ENCODE measurements around the gene ARR3. TPM values are rescaled to one million over a fixed set of nuclear protein-coding genes. Genes with fewer than 3 reads are reported as not detected.
"Not testable (repeated sequence)": the region's sequence is repeated elsewhere in the genome, so short reads cannot be mapped to it uniquely, and the experiment has no call there.

ARR3 gene
- total and polyA plus RNA-seq, 2 experiments from 2014 or later, result 0.10 TPM; not detected in 1

GRCh38 chrX:70234355-70234754 is 33.8 kb upstream of the ARR3 start, which contains the start of gene AWAT1:
TSS of gene AWAT1 (plus strand) at chrX:70234655. CDS start at chrX:70234696, 41 bp downstream.
- Histone ChIP-seq H3K27me3 (no peaks in the 10 kb centered on the region), H3K9me3 (ENCODE audit: low read depth) (no peaks in the 10 kb centered on the region), H3K27ac (no peak within 1 kb of the TSS), H3K4me3 (no peak within 1 kb of the TSS), H3K4me1 (ENCODE audit: low read depth) (no peaks in the 10 kb centered on the region), H3K36me3 (no peaks in the 10 kb centered on the region)
- DNase-seq (ENCODE audit: low read depth in 1 of 2, low spot score in 1 of 2), result no peak
- TF ChIP-seq CTCF (IDR thresholded peaks at IDR 0.05; ENCODE audit: low read depth, low read length), result no peak

- no peak for TF ChIP-seq CTCF (IDR thresholded peaks at IDR 0.05; ENCODE audit: low read depth, low read length)
- H3K4me1 ChIP-seq (ENCODE audit: low read depth), result no peaks in the 10 kb centered on the region
- H3K4me3 ChIP-seq, result no peak overlapping the region
- no peaks in the 10 kb centered on the region for H3K27me3 ChIP-seq
- DNase-seq (ENCODE audit: low read depth in 1 of 2, low spot score in 1 of 2), result no peak
- no peak overlapping the region for H3K27ac ChIP-seq
- no peaks in the 10 kb centered on the region for H3K36me3 ChIP-seq
- no peaks in the 10 kb centered on the region for H3K9me3 ChIP-seq (ENCODE audit: low read depth)
Observed at GRCh38 chrX:70240751-70241150, 27.4 kb upstream of the ARR3 start.

DNA sequence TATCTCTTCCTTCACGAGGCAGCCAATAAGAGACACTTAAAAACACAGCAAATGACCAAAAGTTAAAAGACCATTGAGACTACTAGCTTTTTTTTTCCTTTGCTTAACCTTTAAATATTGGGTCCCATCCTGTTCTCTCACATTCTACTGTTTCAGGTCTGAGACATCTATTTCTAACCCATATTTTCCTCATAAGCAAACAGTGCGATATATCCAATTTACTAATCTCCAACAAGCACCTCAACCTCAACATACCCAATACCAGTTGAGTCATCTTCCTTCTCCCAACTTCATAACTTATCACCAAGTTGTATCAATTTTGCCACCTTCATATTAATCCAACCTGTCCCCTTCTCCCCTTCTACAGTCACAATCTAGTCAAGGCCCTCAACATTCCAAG is 26.6 kb upstream of the ARR3 start:
- no peak overlapping the region for H3K4me3 ChIP-seq
- no peaks in the 10 kb centered on the region for H3K36me3 ChIP-seq
- no peaks in the 10 kb centered on the region for H3K9me3 ChIP-seq (ENCODE audit: low read depth)
- no peak for TF ChIP-seq CTCF (IDR thresholded peaks at IDR 0.05; ENCODE audit: low read depth, low read length)
- H3K27me3 ChIP-seq, result no peaks in the 10 kb centered on the region
- no peaks in the 10 kb centered on the region for H3K4me1 ChIP-seq (ENCODE audit: low read depth)
- no peak for DNase-seq (ENCODE audit: low read depth in 1 of 2, low spot score in 1 of 2)
- H3K27ac ChIP-seq, result no peak overlapping the region

- not testable (repeated sequence) for H3K9me3 ChIP-seq (ENCODE audit: low read depth); H3K4me1 ChIP-seq (ENCODE audit: low read depth); DNase-seq (ENCODE audit: low read depth in 1 of 2, low spot score in 1 of 2); H3K4me3 ChIP-seq; H3K36me3 ChIP-seq; H3K27ac ChIP-seq; H3K27me3 ChIP-seq
Observed at GRCh38 chrX:70243601-70244000, 24.5 kb upstream of the ARR3 start.

DNA sequence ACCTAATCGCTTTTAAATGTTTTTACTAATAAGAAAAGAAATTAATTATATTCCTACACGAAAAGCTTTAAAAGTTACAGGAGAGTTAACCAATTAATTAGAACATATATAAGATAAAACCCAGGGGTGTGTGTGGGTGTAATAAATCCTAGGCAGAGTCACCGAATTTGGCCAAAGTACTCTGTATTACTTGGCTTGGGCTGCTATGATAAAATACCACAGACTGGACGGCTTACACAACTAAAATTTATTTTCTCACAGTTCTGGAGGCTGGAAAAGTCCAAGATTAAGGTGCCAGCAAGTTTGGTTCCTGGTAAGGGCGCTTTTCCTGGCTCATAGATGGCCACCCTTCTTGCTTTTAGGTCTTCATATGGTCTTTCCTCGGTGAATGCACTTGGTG is 23.3 kb upstream of the ARR3 start:
- H3K4me1 ChIP-seq (ENCODE audit: low read depth), result no peaks in the 10 kb centered on the region
- no peaks in the 10 kb centered on the region for H3K36me3 ChIP-seq
- no peak for TF ChIP-seq CTCF (IDR thresholded peaks at IDR 0.05; ENCODE audit: low read depth, low read length)
- no peak overlapping the region for H3K4me3 ChIP-seq
- no peaks in the 10 kb centered on the region for H3K27me3 ChIP-seq
- DNase-seq (ENCODE audit: low read depth in 1 of 2, low spot score in 1 of 2), result no peak
- H3K27ac ChIP-seq, result no peak overlapping the region
- H3K9me3 ChIP-seq (ENCODE audit: low read depth), result no peaks in the 10 kb centered on the region

- no peak overlapping the region for H3K27ac ChIP-seq
- no peak for TF ChIP-seq CTCF (IDR thresholded peaks at IDR 0.05; ENCODE audit: low read depth, low read length)
- no peaks in the 10 kb centered on the region for H3K9me3 ChIP-seq (ENCODE audit: low read depth)
- H3K4me3 ChIP-seq, result no peak overlapping the region
- no peaks in the 10 kb centered on the region for H3K27me3 ChIP-seq
- H3K36me3 ChIP-seq, result no peaks in the 10 kb centered on the region
- no peak for DNase-seq (ENCODE audit: low read depth in 1 of 2, low spot score in 1 of 2)
- H3K4me1 ChIP-seq (ENCODE audit: low read depth), result no peaks in the 10 kb centered on the region
Observed at GRCh38 chrX:70247252-70247651, 20.9 kb upstream of the ARR3 start.
